GM18868 (cell line): ENCODE results near the gene PNPLA3.

ENCODE experiments used
- ATAC-seq: cut with Tn5 transposase; IDR thresholded peaks from one replicate; pipeline ENCODE4 v1.9.1; 2021; ENCODE audit warnings: mild to moderate bottlenecking, moderate library complexity; ENCODE audit not compliant: unreplicated experiment

Gene PNPLA3

DNA sequence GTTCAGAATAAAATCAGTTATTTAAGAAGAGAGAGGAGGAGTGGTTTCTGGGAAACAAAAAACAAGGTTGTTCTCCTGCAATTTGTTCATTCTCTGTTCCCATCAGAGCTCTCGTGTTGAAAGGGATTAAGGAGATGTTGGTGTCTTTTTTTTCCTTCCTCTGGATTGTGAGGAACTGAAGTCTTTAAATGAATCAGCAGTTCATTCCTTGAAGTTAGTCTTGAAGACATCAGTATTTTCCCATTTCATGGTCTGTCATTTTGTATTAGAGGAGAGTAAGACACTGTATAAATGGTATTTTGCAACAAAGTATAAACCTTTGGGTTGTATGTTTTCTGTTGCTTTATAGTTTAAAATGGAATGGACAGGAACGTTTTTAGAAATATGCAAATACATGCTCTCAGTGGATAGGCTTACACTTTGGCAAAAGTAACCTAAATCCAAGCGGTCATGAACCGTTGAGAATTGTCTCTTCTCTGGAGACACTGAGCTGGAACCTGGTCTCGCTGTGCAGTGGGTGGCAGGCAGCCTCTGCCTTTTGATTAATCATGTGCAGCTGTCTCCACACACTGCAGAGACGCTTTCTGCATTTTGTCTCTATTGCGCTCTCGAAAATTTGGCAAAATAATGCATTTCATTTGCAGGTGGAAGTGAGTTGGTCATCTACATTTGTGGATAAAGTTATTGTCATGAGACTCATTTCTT lies 64.7 kb downstream of the PNPLA3 start:
- ATAC-seq, result no peak

DNA sequence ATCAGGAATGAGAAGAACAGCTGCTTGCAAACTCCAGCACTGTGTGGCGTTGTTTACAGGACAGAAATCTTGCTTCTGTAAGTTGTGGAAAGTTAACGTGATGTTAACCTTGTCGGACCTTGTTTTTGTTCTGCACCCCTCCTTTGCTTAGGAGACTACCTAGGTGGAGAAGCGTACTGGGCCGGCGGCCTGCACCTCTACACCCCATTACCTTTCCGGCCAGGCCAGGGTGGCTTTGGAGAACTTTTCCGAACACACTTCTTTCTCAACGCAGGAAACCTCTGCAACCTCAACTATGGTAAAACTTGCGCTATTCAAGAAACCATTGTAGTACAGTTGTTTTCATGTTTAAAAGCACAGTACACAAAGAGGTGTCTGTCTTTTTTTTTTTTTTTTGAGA lies 65.4 kb downstream of the PNPLA3 start:
- ATAC-seq, result no peak

DNA sequence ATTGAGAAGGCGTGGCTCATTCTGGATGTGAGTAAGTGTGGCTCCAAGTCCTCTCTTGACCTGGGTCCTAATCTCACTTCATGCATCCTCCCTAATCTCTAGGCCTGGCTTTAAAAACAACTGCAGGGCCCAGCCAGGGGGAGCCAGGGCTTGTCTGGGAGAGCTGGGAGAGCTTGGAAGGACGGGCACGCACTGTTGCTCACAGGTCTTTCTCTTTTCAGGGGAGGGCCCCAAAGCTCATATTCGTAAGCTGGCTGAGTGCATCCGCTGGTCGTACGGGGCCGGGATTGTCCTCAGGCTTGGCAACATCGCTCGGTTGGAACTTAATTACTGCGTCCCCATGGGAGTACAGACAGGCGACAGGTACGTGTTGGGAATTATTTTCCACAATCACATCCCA lies 66.4 kb downstream of the PNPLA3 start:
- no peak for ATAC-seq

DNA sequence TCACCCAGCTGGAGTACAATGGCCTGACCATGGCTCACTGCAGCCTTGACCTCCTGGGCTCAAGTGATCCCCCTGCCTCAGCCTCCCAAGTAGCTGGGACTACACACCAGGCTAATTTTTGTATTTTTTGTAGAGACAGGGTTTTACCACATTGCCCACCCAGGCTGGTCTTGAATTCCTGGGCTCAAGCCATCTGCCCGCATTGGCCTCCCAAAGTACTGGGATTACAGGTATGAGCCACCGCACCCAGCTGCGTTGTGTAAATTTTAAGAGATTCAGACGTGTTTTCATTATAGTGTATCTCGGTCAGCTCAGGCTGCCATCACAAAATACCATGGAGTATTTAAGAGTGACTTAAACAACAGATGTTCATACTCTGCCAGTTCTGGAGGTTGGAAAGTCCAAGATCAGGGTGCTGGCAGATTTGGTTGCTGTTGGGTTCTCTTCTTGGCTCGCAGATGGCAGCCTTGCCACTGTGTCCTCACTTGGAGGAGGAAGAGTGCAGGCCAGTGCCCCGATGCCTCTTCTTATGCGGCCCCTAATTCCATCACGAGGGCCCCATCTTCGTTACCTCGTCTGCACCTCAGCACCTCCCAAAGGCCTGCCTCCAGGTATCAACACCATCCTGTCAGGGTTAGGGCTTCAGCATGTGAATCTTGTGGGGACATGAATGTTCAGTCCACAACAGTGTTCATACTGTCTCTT lies 67.9 kb downstream of the PNPLA3 start:
- ATAC-seq, result no peak

DNA sequence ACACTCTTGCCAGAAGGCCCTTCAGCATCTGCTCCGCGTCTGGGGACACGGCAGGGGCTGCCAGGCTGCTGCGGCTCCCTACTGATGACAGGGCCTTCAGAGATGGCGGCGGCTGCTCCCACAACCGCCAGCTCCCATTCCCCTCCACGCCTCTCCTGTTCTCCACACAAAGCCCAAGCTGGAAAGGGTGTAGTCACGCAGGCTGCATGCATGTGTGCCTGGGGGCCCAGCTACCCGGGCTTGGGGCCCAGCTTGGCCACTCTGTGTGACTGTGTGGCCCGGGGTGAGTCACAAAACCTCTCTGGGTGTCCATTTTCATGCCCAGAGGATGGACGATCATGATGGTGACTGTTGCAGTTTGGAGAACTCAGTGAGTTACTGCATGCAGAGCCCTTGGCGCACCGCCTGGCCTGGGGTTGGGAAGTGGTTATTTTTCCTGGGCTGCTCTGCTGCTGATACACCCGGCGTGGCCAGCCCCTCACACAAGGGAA lies 68.8 kb downstream of the PNPLA3 start:
- ATAC-seq, result no peak

DNA sequence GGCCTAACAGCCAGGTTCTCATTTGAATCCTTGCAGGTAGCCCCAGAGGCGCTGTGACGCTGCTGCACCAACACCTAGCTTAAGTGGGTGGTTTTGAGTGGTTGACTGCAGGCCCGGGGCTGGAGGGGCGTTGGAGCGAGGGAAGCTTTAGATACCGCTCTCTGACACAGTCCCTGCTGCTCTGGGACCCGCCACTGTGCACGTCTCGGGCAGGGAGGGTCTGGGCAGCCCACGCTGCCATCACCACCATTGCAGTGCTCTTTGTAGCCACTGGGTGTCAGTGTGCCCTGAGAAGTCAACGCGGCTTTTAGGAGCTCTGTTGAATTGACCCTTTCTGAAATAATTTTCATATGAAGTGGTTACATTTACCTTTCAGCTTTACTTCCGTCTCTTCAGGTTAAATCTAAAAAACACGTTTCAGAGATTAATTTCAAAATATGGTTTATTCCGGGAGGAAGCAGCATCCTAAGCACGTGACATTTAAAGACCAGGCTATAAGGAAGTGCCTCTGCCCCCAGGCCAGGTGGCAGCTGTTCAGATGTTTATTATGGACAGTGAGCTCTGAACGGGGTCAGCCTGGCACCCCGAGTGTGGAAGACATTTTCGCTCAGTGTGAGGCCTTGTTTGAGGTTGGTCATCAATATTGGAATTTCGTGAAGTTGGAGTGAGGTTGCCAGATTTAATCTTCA lies 69.6 kb downstream of the PNPLA3 start:
- ATAC-seq, result no peak

DNA sequence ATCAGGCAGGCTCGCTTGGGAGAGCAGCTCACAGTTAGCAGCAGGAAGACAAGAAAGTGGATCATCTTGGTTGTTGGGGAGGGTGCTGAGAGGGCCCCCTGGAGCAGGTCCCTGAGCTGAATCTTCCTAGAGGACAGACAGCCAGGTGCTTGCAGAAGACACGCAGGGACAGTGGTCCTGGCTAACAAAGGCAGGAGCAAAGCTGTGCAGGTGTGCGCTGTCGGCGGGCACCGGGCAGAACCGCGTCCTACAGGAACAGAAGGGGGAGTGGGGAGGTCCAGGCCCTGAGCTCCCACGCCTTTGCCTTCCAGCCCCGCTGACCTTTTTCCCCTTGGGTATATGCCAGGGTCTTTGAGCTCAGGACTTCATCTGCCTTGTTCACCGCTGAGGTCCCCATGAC lies 70.4 kb downstream of the PNPLA3 start:
- no peak for ATAC-seq

DNA sequence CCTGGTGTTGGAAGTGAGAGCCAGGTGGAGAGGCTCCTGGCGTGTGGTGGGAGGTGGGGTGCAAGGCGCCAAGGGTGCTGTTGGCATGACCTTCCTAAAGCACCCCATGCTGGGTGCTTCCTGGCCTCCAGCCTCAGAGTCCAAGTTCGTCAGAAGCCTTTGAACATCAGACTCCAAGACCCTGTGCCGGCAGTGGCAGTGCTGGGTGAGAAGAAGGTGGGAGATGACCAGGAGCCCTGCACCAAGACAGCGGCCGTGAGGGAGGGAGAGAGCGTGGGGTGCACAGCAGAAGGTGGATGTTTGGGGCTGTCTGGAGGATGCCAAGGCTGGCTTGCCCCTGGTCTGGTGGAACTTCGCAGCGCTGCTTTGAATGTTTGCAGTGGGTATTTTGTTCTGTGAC lies 70.8 kb downstream of the PNPLA3 start:
- ATAC-seq, result no peak

DNA sequence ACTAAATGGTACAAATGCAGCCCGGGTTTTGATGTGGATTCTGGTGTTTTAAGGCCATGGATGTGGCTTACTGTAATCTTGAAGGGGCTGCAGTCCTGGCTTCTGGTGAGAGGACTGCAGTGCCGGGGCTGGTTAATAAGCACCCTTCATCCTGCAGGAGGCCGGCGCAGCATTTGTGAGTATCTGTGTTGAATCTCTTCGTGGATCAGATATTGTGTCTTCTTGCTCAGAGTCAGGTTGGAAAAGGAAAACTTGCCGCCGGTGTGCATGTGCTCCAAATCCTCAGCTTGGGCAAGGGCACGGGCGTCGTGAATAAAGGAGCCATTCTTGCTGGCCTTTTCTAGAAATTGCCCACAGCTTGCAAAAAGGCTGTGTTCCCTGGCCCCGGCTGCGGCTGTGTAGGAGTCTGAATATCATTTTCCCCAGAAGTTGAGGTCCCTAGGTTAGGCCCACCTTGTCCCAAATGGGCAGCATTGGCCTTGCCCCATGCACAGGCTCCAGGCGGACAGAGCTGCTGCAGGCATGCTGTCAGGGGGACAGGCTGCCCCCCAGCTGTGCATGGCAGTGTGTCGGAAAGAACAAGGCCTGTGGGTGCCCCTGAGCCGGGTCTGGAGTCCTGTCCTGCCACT lies 71.6 kb downstream of the PNPLA3 start:
- no peak for ATAC-seq

DNA sequence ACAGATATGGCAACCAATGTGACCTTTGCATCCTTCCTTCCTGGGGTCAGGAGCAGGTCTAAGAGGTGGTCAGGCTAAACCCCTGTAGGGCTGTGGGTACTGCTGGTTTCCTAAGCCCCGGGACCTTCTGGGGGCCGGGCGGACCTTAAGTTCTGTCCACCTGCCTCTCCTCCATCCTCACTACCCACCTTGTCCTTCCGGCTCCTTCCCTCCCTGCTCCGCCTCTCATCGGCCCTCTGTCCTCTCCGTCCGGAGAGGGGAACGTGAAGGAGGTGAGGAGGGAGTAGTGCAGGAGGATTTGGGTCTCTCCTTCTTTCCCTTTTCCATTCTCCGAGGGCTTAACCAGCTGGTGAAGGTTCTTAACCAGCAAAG lies 72.2 kb downstream of the PNPLA3 start:
- ATAC-seq, result no peak

DNA sequence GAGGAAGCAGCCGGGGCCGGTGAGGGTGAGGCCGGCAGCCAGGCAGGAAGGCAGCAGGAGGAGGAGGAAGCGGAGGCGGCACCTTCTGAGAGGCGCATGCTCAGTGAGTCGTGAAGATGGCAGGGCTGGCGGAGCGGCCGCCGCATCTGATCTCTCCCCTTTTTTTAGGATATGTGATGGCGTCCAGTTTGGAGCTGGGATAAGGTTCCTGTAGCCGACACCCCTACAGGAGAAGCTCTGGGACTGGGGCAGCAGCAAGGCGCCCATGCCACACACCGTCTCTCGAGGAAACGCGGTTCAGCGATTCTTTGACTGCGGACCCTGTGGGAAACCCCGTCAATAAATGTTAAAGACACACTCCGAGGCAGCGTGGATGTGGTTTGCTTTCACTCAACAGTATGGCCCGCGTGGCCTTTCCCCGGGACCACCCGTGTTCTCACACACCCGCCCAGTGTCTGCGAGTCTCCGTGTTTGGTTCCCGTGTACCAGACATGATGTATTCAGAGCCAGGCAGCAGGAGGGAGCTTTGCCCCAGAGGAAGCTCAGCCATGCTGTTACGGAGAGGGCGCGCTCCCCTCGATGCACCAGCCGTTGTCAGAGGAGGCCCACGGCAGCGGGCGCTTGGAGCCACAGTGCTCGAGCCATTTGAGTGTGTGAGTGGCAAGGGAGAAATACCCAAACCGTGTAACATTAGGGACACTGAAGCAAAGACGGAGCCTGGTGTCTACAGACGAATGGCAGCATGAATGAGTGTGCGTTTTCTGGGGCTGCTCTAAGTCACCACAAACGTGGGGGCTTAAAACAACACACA lies 72.8 kb downstream of the PNPLA3 start:
- no peak for ATAC-seq

DNA sequence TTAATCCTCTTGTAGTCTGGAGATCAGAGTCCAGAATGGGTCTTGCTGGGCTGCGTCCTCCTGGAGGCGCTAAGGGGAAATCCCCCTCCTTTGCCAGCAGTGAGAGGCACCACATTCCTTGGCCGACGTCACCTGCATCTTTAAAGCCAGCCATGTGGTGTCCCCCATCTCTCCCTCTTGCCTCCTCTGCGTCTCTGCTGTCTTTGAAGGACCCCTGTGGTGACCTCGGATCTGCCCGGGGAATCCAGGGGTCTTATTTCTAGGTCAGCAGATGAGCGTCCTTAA lies 73.3 kb downstream of the PNPLA3 start:
- no peak for ATAC-seq
